ENCODE data around the gene ITPRID1. TPM values are rescaled to one million over a fixed set of nuclear protein-coding genes. Genes with fewer than 3 reads are reported as not detected.
"Not testable (repeated sequence)": the region's sequence is repeated elsewhere in the genome, so short reads cannot be mapped to it uniquely, and the experiment has no call there.

ITPRID1 gene
- total and polyA plus RNA-seq, 2 donors = 0.02 to 0.05 TPM

DNA sequence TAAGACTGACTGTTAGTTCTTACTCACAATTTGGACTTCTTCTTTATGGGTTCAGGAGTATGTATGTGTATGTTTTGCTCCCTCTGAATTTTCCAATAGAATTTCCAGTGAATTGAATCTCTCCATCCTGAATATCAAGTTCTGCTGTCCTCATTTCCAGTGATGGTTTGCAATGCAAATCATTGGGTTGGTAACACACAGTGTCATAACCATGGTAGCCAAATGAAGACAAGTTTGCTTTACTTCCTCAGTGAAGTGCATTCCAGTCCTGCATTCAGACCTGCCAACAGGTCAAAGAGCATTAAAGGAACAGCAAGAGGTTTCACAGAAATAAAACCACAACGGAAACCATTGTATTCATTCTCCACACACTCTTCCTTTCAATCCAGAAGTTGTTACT is 15.2 kb downstream of the ITPRID1 start:
- no peak overlapping the region for H3K4me3 ChIP-seq (ENCODE audit: low read length in 2 of 2)
- no peak for DNase-seq (ENCODE audit: low read depth in 6 of 9, low spot score in 9 of 9)
- H3K27me3 ChIP-seq (ENCODE audit: control insufficient read depth in 2 of 2, insufficient read depth in 1 of 2, low read length in 1 of 2) = no peaks in the 10 kb centered on the region
- WGBS = 90% methylated on average over 1 of the region's 1 CpG
- no peaks in the 10 kb centered on the region for H3K9me3 ChIP-seq (ENCODE audit: control insufficient read depth in 2 of 2, insufficient read depth in 1 of 2, low read length in 1 of 2)
- no peaks in the 10 kb centered on the region for H3K36me3 ChIP-seq (ENCODE audit: control insufficient read depth in 2 of 2, insufficient read depth in 2 of 2, low read length in 1 of 2)
- H3K27ac ChIP-seq (ENCODE audit: low read depth in 1 of 2, low read length in 1 of 2) = no peak overlapping the region
- no peaks in the 10 kb centered on the region for H3K4me1 ChIP-seq (ENCODE audit: control insufficient read depth in 2 of 2, insufficient read depth in 2 of 2, low read length in 2 of 2)

DNA sequence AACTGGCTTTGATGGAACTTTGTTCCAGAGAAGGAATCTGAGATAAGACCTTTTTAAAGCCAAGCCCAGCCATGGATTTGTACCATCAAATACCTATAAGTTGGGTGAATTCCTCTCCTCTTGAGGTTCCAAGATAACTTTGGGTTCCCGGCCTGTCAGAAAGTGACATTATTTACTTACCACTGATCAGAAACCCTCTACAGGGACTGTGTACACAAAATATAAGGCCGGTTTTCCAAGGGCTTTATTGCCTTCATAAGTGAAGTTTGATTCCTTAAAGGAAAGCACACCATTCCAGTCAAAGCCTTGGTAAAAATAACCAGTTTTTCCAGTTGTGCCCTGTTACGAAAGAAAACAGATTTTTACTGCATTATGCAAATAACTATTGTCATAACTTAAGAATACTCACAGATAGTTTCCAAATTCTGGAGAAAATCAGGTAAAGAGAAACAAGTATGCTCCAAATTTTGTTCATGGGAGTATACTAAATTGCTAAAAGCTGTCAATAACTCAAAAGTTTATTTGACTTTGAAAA is 26.8 kb downstream of the ITPRID1 start:
- not testable (repeated sequence) for H3K36me3 ChIP-seq (ENCODE audit: control insufficient read depth in 2 of 2, insufficient read depth in 2 of 2, low read length in 1 of 2); DNase-seq (ENCODE audit: low read depth in 6 of 9, low spot score in 9 of 9); H3K4me1 ChIP-seq (ENCODE audit: control insufficient read depth in 2 of 2, insufficient read depth in 2 of 2, low read length in 2 of 2); H3K27ac ChIP-seq (ENCODE audit: low read depth in 1 of 2, low read length in 1 of 2); H3K9me3 ChIP-seq (ENCODE audit: control insufficient read depth in 2 of 2, insufficient read depth in 1 of 2, low read length in 1 of 2); H3K27me3 ChIP-seq (ENCODE audit: control insufficient read depth in 2 of 2, insufficient read depth in 1 of 2, low read length in 1 of 2); H3K4me3 ChIP-seq (ENCODE audit: low read length in 2 of 2)
- 60% methylated on average over 3 of the region's 3 CpGs for WGBS

DNA sequence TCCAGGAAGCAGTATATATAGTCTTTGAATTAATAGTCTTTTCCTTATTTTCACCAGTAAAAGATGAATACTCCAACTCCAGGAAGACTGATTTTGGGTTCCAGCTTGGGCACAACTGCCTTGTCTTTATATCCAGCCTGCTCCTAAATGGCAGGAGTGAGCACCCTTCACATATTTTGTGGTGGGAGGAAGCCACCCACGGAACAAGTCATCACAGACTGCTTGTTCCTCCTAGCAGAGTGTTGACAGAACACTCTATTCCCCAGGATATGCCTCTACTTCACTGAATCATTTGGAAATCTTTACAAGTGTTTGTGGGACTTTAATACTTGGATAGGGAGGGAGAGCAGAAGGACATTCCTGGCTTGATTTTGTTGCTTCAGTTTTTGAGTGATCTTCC is 31.7 kb downstream of the ITPRID1 start:
- no peaks in the 10 kb centered on the region for H3K9me3 ChIP-seq (ENCODE audit: control insufficient read depth in 2 of 2, insufficient read depth in 1 of 2, low read length in 1 of 2)
- no peaks in the 10 kb centered on the region for H3K4me1 ChIP-seq (ENCODE audit: control insufficient read depth in 2 of 2, insufficient read depth in 2 of 2, low read length in 2 of 2)
- H3K27me3 ChIP-seq (ENCODE audit: control insufficient read depth in 2 of 2, insufficient read depth in 1 of 2, low read length in 1 of 2) = no peaks in the 10 kb centered on the region
- 61% methylated on average over 1 of the region's 1 CpG for WGBS
- no peak overlapping the region for H3K4me3 ChIP-seq (ENCODE audit: low read length in 2 of 2)
- H3K27ac ChIP-seq (ENCODE audit: low read depth in 1 of 2, low read length in 1 of 2) = no peak overlapping the region
- no peaks in the 10 kb centered on the region for H3K36me3 ChIP-seq (ENCODE audit: control insufficient read depth in 2 of 2, insufficient read depth in 2 of 2, low read length in 1 of 2)
- DNase-seq (ENCODE audit: low read depth in 6 of 9, low spot score in 9 of 9) = no peak

DNA sequence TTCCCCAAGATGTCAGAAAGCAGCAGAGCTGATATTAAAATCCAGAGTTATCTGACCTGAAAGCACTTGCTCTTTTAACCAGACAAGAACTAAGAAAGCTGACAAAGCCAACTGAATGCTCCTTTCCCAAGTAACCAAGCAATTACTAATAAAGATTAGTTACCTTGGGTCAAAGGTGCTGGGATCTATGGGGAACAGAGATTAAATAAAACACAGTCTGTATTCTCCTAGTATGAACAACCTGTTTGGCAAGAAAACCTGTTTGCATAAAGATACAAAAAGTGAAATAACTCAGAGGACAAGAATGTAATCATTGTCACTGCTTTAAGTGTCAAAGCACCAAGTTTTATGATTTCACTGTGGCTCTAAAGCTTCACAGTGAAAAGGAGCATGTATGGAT is 35.7 kb downstream of the ITPRID1 start:
- H3K27ac ChIP-seq (ENCODE audit: low read depth in 1 of 2, low read length in 1 of 2) = no peak overlapping the region
- H3K4me1 ChIP-seq (ENCODE audit: control insufficient read depth in 2 of 2, insufficient read depth in 2 of 2, low read length in 2 of 2) = no peaks in the 10 kb centered on the region
- no peak for DNase-seq (ENCODE audit: low read depth in 6 of 9, low spot score in 9 of 9)
- H3K36me3 ChIP-seq (ENCODE audit: control insufficient read depth in 2 of 2, insufficient read depth in 2 of 2, low read length in 1 of 2) = no peaks in the 10 kb centered on the region
- H3K27me3 ChIP-seq (ENCODE audit: control insufficient read depth in 2 of 2, insufficient read depth in 1 of 2, low read length in 1 of 2) = no peaks in the 10 kb centered on the region
- no peaks in the 10 kb centered on the region for H3K9me3 ChIP-seq (ENCODE audit: control insufficient read depth in 2 of 2, insufficient read depth in 1 of 2, low read length in 1 of 2)
- no peak overlapping the region for H3K4me3 ChIP-seq (ENCODE audit: low read length in 2 of 2)

DNA sequence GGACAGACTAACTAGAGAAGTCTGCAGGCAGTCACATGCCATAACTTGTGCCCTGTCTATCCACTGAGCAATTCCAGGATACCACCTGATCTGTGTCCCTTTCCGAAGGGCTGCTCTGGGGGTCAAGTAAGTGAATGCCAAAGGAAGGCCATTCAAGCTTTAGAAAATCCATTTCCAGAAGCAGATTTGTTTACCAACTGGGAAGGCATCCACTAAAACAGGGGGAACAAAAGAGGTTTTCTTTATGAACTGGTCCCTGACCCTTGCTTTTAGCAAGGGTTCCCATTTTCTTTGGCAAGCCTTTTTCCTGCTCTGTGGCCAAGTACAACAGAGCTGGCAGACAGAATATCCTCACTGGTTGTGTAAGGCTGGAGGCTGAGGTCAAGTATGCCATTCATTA is 36.5 kb downstream of the ITPRID1 start:
- Histone ChIP-seq H3K36me3 (ENCODE audit: control insufficient read depth in 2 of 2, insufficient read depth in 2 of 2, low read length in 1 of 2) (no peaks in the 10 kb centered on the region), H3K27me3 (ENCODE audit: control insufficient read depth in 2 of 2, insufficient read depth in 1 of 2, low read length in 1 of 2) (no peaks in the 10 kb centered on the region), H3K4me3 (ENCODE audit: low read length in 2 of 2) (no peak overlapping the region), H3K4me1 (ENCODE audit: control insufficient read depth in 2 of 2, insufficient read depth in 2 of 2, low read length in 2 of 2) (no peaks in the 10 kb centered on the region), H3K27ac (ENCODE audit: low read depth in 1 of 2, low read length in 1 of 2) (no peak overlapping the region), H3K9me3 (ENCODE audit: control insufficient read depth in 2 of 2, insufficient read depth in 1 of 2, low read length in 1 of 2) (no peaks in the 10 kb centered on the region)
- no peak for DNase-seq (ENCODE audit: low read depth in 6 of 9, low spot score in 9 of 9)
- 82% methylated on average over 1 of the region's 1 CpG for WGBS

DNA sequence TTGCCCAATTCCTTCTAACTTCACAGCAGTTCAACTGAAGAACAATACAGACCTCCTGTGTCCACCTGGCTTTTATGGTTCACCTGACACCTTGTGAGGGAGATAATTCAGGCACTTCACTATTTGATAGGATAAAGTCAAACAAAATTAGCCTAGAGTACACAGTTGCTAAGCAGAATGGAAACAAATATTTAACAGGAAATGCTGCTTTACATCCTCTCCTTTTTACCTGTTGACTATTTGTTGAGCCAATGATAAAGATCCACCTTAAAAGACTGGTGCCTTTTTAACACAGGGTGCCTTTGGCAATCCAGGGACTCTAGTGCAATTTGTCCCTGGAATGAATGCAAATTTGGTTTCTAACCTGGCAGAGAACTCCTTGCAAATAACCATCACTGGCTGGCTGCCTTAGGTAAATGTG is 39.8 kb downstream of the ITPRID1 start:
- Histone ChIP-seq H3K27me3 (ENCODE audit: control insufficient read depth in 2 of 2, insufficient read depth in 1 of 2, low read length in 1 of 2) (no peaks in the 10 kb centered on the region), H3K9me3 (ENCODE audit: control insufficient read depth in 2 of 2, insufficient read depth in 1 of 2, low read length in 1 of 2) (no peaks in the 10 kb centered on the region), H3K36me3 (ENCODE audit: control insufficient read depth in 2 of 2, insufficient read depth in 2 of 2, low read length in 1 of 2) (no peaks in the 10 kb centered on the region), H3K4me1 (ENCODE audit: control insufficient read depth in 2 of 2, insufficient read depth in 2 of 2, low read length in 2 of 2) (no peaks in the 10 kb centered on the region), H3K4me3 (ENCODE audit: low read length in 2 of 2) (no peak overlapping the region), H3K27ac (ENCODE audit: low read depth in 1 of 2, low read length in 1 of 2) (no peak overlapping the region)
- no peak for DNase-seq (ENCODE audit: low read depth in 6 of 9, low spot score in 9 of 9)

DNA sequence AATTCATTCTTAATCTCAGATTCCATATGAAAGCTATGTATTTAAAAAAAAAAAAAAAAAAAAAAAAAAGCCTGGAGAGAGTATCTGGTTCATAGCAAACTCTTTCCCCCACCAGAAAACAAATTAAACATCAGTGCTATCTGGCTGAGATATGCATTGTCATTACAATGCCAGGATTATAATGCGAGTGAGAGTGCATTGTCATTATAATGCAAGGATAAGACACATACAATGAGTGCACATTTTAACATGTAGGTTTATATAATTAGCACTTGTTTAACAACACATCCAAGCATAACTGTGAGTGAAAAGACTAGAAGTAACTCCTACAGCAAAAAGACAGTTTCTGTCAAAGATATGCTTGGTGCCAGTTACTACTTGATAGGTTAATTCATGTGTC is 48.1 kb downstream of the ITPRID1 start:
- DNase-seq (ENCODE audit: low read depth in 6 of 9, low spot score in 9 of 9) = no peak
- Histone ChIP-seq H3K27me3 (ENCODE audit: control insufficient read depth in 2 of 2, insufficient read depth in 1 of 2, low read length in 1 of 2) (no peaks in the 10 kb centered on the region), H3K9me3 (ENCODE audit: control insufficient read depth in 2 of 2, insufficient read depth in 1 of 2, low read length in 1 of 2) (no peaks in the 10 kb centered on the region), H3K36me3 (ENCODE audit: control insufficient read depth in 2 of 2, insufficient read depth in 2 of 2, low read length in 1 of 2) (no peaks in the 10 kb centered on the region), H3K4me3 (ENCODE audit: low read length in 2 of 2) (no peak overlapping the region), H3K4me1 (ENCODE audit: control insufficient read depth in 2 of 2, insufficient read depth in 2 of 2, low read length in 2 of 2) (no peaks in the 10 kb centered on the region), H3K27ac (ENCODE audit: low read depth in 1 of 2, low read length in 1 of 2) (no peak overlapping the region)
- 73% methylated on average over 1 of the region's 1 CpG for WGBS

DNA sequence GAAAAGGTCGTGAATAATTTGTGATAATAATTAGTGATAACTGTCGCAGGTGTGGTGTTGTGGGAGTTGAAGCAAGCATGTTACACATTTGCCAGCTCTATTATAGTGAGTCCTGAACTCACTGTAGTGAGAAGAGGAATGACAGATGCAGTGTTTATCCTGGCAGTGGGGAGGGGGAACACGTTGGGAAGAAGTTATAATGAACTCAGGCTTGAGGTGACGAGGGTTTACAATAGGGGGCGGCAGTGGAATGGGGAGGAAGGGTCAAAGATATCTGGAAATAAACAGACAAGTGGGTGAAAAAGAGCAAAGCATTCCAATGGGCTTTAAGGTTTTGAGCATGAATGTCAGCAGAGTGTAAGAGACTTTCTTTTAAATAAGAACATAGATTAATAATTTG is 49.6 kb downstream of the ITPRID1 start:
- H3K27ac ChIP-seq (ENCODE audit: low read depth in 1 of 2, low read length in 1 of 2) = no peak overlapping the region
- no peaks in the 10 kb centered on the region for H3K27me3 ChIP-seq (ENCODE audit: control insufficient read depth in 2 of 2, insufficient read depth in 1 of 2, low read length in 1 of 2)
- no peaks in the 10 kb centered on the region for H3K9me3 ChIP-seq (ENCODE audit: control insufficient read depth in 2 of 2, insufficient read depth in 1 of 2, low read length in 1 of 2)
- DNase-seq (ENCODE audit: low read depth in 6 of 9, low spot score in 9 of 9) = no peak
- no peak overlapping the region for H3K4me3 ChIP-seq (ENCODE audit: low read length in 2 of 2)
- WGBS = 60% methylated on average over 5 of the region's 5 CpGs
- no peaks in the 10 kb centered on the region for H3K36me3 ChIP-seq (ENCODE audit: control insufficient read depth in 2 of 2, insufficient read depth in 2 of 2, low read length in 1 of 2)
- H3K4me1 ChIP-seq (ENCODE audit: control insufficient read depth in 2 of 2, insufficient read depth in 2 of 2, low read length in 2 of 2) = no peaks in the 10 kb centered on the region

DNA sequence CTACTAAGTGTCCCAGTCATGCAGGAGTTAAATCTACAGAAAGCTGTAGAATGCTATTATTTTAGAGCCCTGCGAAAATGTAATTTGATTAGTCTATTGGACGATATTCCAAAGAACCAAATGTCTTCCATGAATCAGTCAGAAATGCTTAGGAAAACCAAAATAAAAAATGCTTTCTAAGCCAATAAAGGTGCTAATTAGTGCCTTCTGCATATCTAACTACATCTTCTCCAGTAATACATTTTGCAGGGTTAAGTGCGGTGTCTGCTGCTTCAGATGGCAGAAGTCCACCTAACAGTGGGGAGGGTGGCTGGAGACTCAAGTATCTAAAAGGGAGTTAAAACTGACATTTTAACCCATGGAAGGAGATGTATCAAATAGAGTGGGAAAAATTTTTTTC is 50.1 kb downstream of the ITPRID1 start:
- H3K9me3 ChIP-seq (ENCODE audit: control insufficient read depth in 2 of 2, insufficient read depth in 1 of 2, low read length in 1 of 2) = no peaks in the 10 kb centered on the region
- H3K36me3 ChIP-seq (ENCODE audit: control insufficient read depth in 2 of 2, insufficient read depth in 2 of 2, low read length in 1 of 2) = no peaks in the 10 kb centered on the region
- H3K27me3 ChIP-seq (ENCODE audit: control insufficient read depth in 2 of 2, insufficient read depth in 1 of 2, low read length in 1 of 2) = no peaks in the 10 kb centered on the region
- no peak overlapping the region for H3K4me3 ChIP-seq (ENCODE audit: low read length in 2 of 2)
- no peak overlapping the region for H3K27ac ChIP-seq (ENCODE audit: low read depth in 1 of 2, low read length in 1 of 2)
- no peak for DNase-seq (ENCODE audit: low read depth in 6 of 9, low spot score in 9 of 9)
- H3K4me1 ChIP-seq (ENCODE audit: control insufficient read depth in 2 of 2, insufficient read depth in 2 of 2, low read length in 2 of 2) = no peaks in the 10 kb centered on the region
- 88% methylated on average over 3 of the region's 3 CpGs for WGBS

DNA sequence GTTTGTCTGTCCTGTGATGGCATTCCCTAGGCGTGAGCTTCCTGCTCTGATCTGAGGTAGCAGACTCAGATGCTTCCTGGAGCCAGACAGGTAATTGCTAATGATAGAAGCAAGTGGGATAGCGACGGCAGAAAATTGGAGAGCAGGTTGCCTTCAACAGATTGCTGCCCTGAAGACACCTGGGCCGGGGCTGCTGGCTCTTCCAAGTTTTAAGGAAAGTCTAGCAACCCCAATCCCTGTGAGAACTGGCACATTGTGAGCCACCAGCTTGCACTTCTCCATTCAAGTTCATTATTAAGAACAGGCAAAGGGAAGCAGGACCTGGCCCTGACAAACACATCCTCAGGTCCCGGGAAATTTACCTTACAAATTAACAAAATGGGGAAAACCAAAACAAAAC is 50.8 kb downstream of the ITPRID1 start:
- Histone ChIP-seq H3K4me3 (ENCODE audit: low read length in 2 of 2) (no peak overlapping the region), H3K9me3 (ENCODE audit: control insufficient read depth in 2 of 2, insufficient read depth in 1 of 2, low read length in 1 of 2) (no peaks in the 10 kb centered on the region), H3K4me1 (ENCODE audit: control insufficient read depth in 2 of 2, insufficient read depth in 2 of 2, low read length in 2 of 2) (no peaks in the 10 kb centered on the region), H3K27ac (ENCODE audit: low read depth in 1 of 2, low read length in 1 of 2) (no peak overlapping the region), H3K27me3 (ENCODE audit: control insufficient read depth in 2 of 2, insufficient read depth in 1 of 2, low read length in 1 of 2) (no peaks in the 10 kb centered on the region), H3K36me3 (ENCODE audit: control insufficient read depth in 2 of 2, insufficient read depth in 2 of 2, low read length in 1 of 2) (no peaks in the 10 kb centered on the region)
- 71% methylated on average over 5 of the region's 5 CpGs for WGBS
- no peak for DNase-seq (ENCODE audit: low read depth in 6 of 9, low spot score in 9 of 9)
